HL-60 (cell line): ENCODE measurements around the gene RFX8.

Source experiments
- DNase-seq, 2 experiments: peaks; one replicate each; pipeline ENCODE4 v3.0.0-alpha.2; 2010 to 2020; ENCODE audit warnings: low read depth in 1 of 2, low spot score in 1 of 2
- H3K27ac ChIP-seq: fragments of 250-450 bp; sonication (Bioruptor Pico); replicated peaks from 2 replicates; pipeline ENCODE4 v1.5.1; 2020; ENCODE audit warnings: mild to moderate bottlenecking, moderate library complexity
- H3K27me3 ChIP-seq: fragments of 250-450 bp; sonication (Bioruptor Pico); 2 replicates; pipeline ENCODE4 v1.5.1; 2021; ENCODE audit warnings: mild to moderate bottlenecking, moderate library complexity; ENCODE audit not compliant: insufficient read depth, poor library complexity, severe bottlenecking
- H3K4me3 ChIP-seq: replicated peaks from 2 replicates; pipeline ENCODE4 v1.5.1; 2011; ENCODE audit warnings: mild to moderate bottlenecking, control low read depth, low read length; ENCODE audit not compliant: insufficient read depth
- CTCF ChIP-seq: IDR thresholded peaks from one replicate; pipeline ENCODE4 v1.5.1; 2011; ENCODE audit warnings: low read length, control low read depth, inconsistent platforms; ENCODE audit not compliant: insufficient read depth
- GABPA ChIP-seq: IDR thresholded peaks from 2 replicates; pipeline ENCODE4 v1.6.1; 2012; ENCODE audit warnings: low read depth
- POLR2AphosphoS5 ChIP-seq: IDR thresholded peaks from 2 replicates; pipeline ENCODE4 v1.6.1; 2012; ENCODE audit warnings: low read depth
- REST ChIP-seq: IDR thresholded peaks from 2 replicates; pipeline ENCODE4 v1.6.1; 2012; ENCODE audit warnings: low read depth; ENCODE audit not compliant: insufficient replicate concordance
- SPI1 ChIP-seq: IDR thresholded peaks from 2 replicates; pipeline ENCODE4 v1.6.1; 2012; ENCODE audit warnings: low read depth, mild to moderate bottlenecking, borderline replicate concordance

The RFX8 gene

GRCh38 chr2:101516349-101516748 is 41.4 kb upstream of the RFX8 start:
- H3K27me3 ChIP-seq = no peaks in the 10 kb centered on the region
- peak overlapping the region; percentile 58 for H3K27ac ChIP-seq
- H3K4me3 ChIP-seq = no peak overlapping the region
- TF ChIP-seq POLR2AphosphoS5 = no peak
- TF ChIP-seq REST = no peak
- no peak for DNase-seq

- H3K27me3 ChIP-seq = no peaks in the 10 kb centered on the region
- H3K4me3 ChIP-seq = no peak overlapping the region
- DNase-seq = no peak
- no peak overlapping the region for H3K27ac ChIP-seq
- no peak for TF ChIP-seq POLR2AphosphoS5
- TF ChIP-seq REST = no peak
- no peak for TF ChIP-seq SPI1
- TF ChIP-seq GABPA = no peak
- TF ChIP-seq CTCF = no peak
These were observed 40.6 kb upstream of the RFX8 start for GRCh38 chr2:101515477-101515876.

GRCh38 chr2:101512993-101513392 is 38.1 kb upstream of the RFX8 start:
- H3K4me3 ChIP-seq = no peak overlapping the region
- no peaks in the 10 kb centered on the region for H3K27me3 ChIP-seq
- H3K27ac ChIP-seq = no peak overlapping the region
- no peak for DNase-seq
- no peak for TF ChIP-seq POLR2AphosphoS5
- TF ChIP-seq GABPA = no peak

GRCh38 chr2:101511381-101511780 is 36.5 kb upstream of the RFX8 start:
- TF ChIP-seq POLR2AphosphoS5 = no peak
- no peak for TF ChIP-seq REST
- TF ChIP-seq CTCF = no peak
- TF ChIP-seq SPI1 = no peak
- no peaks in the 10 kb centered on the region for H3K27me3 ChIP-seq
- no peak overlapping the region for H3K4me3 ChIP-seq
- no peak for DNase-seq
- no peak overlapping the region for H3K27ac ChIP-seq
